Neutrophil (primary cell): Measurements from ENCODE around the gene POLR1G.

Experiments used
- H3K27ac ChIP-seq: fragments of 200-600 bp; sonication (generic); 2 replicates; pipeline ENCODE4 v1.5.1; 2016; ENCODE audit warnings: mild to moderate bottlenecking, moderate library complexity
- H3K27me3 ChIP-seq: fragments of 200-600 bp; sonication (generic); 2 replicates; pipeline ENCODE4 v1.6.0; 2016; ENCODE audit warnings: mild to moderate bottlenecking
- H3K36me3 ChIP-seq: fragments of 200-600 bp; sonication (generic); 2 replicates; pipeline ENCODE4 v1.5.1; 2017
- H3K4me1 ChIP-seq, 2 experiments: fragments of 200-600 bp in 1 of 2; sonication (generic) in 1 of 2; 1 replicate in 1 of 2; 2 replicates in 1 of 2; pipeline versions ENCODE4 v1.5.1 to v1.6.1; 2013 to 2016; ENCODE audit warnings: low read depth in 1 of 2, low read length in 1 of 2, mild to moderate bottlenecking in 1 of 2, moderate library complexity in 1 of 2; ENCODE audit not compliant: control insufficient read depth in 1 of 2, insufficient read depth in 1 of 2
- H3K4me3 ChIP-seq, 2 experiments: fragments of 200-600 bp in 1 of 2; sonication (generic) in 1 of 2; 1 replicate in 1 of 2; 2 replicates in 1 of 2; pipeline ENCODE4 v1.5.1; 2013 to 2016; ENCODE audit warnings: low read depth in 1 of 2, low read length in 1 of 2, mild to moderate bottlenecking in 1 of 2, moderate library complexity in 1 of 2
- H3K9me3 ChIP-seq: fragments of 200-600 bp; sonication (generic); 2 replicates; pipeline ENCODE4 v1.5.1; 2016
- CTCF ChIP-seq: fragments of 200-600 bp; sonication (generic); IDR thresholded peaks from 2 replicates; pipeline ENCODE4 v1.5.1; 2016; ENCODE audit warnings: antibody characterized with exemption

Gene POLR1G

DNA sequence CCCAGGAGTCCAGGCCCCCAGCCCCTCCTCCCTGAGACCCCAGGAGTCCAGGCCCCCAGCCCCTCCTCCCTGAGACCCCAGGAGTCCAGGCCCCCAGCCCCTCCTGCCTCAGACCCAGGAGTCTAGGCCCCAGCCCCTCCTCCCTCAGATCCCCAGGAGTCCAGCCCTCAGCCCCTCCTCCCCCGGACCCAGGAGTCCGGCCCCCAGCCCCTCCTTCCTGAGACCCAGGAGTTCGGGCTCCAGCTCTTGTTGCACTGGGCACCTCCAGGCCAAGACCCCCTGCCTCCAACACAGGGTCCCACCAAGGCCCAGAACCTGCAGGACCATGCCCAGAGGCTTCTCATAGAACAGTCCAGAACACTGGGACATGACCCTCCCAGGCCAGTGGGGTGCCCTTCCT is 13.5 kb downstream of the POLR1G start:
- Histone ChIP-seq H3K27ac (no peak overlapping the region), H3K4me3 (no peak overlapping the region), H3K4me1 (peaks cover 26 to 27% of the 10 kb centered on the region in 2 experiments), H3K36me3 (no peaks in the 10 kb centered on the region), H3K27me3 (no peaks in the 10 kb centered on the region), H3K9me3 (no peaks in the 10 kb centered on the region)
- TF ChIP-seq CTCF = no peak

DNA sequence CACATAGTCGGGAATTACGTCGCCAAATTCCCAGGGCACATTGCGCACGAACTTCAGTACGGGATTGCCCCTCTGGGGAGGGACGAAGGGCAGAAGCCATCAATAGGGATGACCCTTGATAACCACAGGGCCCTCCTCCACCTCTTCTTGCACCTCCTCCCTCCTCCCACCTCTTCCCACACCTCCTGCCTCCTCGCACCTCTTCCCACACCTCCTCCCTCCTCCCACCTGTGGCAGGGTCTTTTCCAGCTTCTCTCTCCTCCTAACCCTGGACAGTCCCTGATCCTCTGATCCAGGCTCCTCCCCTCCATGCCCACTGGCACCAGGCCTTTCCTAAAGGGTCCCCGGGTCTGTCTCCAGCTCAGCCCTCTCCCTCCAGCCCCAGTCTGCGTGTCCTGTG is 13.9 kb downstream of the POLR1G start:
- no peaks in the 10 kb centered on the region for H3K9me3 ChIP-seq
- no peak for TF ChIP-seq CTCF
- no peak overlapping the region for H3K27ac ChIP-seq
- no peaks in the 10 kb centered on the region for H3K27me3 ChIP-seq
- H3K36me3 ChIP-seq = no peaks in the 10 kb centered on the region
- H3K4me3 ChIP-seq = no peak overlapping the region
- H3K4me1 ChIP-seq = peaks cover 26 to 27% of the 10 kb centered on the region in 2 experiments

DNA sequence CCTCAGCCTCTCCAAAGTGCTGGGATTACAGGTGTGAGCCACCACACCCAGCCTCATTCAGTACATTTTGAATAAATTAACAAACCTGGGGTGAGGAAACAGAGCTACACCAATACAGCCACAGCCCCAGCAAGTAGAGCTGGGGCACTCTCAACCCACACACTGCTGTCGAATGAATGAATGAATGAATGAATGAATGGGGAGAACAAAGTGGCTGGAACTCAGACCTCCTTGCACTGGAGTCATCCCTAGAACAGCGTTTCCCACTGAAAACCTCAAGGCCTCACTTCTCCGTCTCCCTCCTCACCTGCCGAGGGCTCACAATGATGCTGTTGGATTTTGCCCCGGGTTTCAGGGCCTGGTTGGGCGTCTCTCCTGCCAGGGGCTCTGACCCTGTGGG is 14.4 kb downstream of the POLR1G start:
- Histone ChIP-seq H3K9me3 (no peaks in the 10 kb centered on the region), H3K27ac (no peak overlapping the region), H3K4me1 (peaks cover 26 to 27% of the 10 kb centered on the region in 2 experiments), H3K36me3 (no peaks in the 10 kb centered on the region), H3K4me3 (no peak overlapping the region), H3K27me3 (no peaks in the 10 kb centered on the region)
- no peak for TF ChIP-seq CTCF

GRCh38 chr19:45421947-45422498 is 15.6 kb downstream of the POLR1G start:
- H3K9me3 ChIP-seq = no peaks in the 10 kb centered on the region
- peaks cover 26 to 27% of the 10 kb centered on the region in 2 experiments for H3K4me1 ChIP-seq
- H3K36me3 ChIP-seq = no peaks in the 10 kb centered on the region
- H3K27me3 ChIP-seq = peaks cover 5% of the 10 kb centered on the region
- H3K4me3 ChIP-seq = no peak overlapping the region
- H3K27ac ChIP-seq = no peak overlapping the region
- TF ChIP-seq CTCF = no peak

- Histone ChIP-seq H3K4me1 (peaks cover 32 to 36% of the 10 kb centered on the region in 2 experiments), H3K27ac (peak overlapping the region; percentile 44), H3K4me3 (peak overlapping the region; percentile 64 to 68), H3K9me3 (no peaks in the 10 kb centered on the region), H3K27me3 (peaks cover 16% of the 10 kb centered on the region), H3K36me3 (no peaks in the 10 kb centered on the region)
- no peak for TF ChIP-seq CTCF
Observed at GRCh38 chr19:45423033-45423588, 16.7 kb downstream of the POLR1G start.
